ENCODE data around the gene MTHFSD. TPM values are rescaled to one million over a fixed set of nuclear protein-coding genes. Genes with fewer than 3 reads are reported as not detected.
A peak's percentile ranks its signal among the peaks of the same experiment; 100 is the strongest.

The MTHFSD gene
- total and polyA plus RNA-seq, 2 of the 8 experiments (the other 6 are each of a cell fraction or from before 2014, with no cell fraction given) = 7.1 to 9.8 TPM

DNA sequence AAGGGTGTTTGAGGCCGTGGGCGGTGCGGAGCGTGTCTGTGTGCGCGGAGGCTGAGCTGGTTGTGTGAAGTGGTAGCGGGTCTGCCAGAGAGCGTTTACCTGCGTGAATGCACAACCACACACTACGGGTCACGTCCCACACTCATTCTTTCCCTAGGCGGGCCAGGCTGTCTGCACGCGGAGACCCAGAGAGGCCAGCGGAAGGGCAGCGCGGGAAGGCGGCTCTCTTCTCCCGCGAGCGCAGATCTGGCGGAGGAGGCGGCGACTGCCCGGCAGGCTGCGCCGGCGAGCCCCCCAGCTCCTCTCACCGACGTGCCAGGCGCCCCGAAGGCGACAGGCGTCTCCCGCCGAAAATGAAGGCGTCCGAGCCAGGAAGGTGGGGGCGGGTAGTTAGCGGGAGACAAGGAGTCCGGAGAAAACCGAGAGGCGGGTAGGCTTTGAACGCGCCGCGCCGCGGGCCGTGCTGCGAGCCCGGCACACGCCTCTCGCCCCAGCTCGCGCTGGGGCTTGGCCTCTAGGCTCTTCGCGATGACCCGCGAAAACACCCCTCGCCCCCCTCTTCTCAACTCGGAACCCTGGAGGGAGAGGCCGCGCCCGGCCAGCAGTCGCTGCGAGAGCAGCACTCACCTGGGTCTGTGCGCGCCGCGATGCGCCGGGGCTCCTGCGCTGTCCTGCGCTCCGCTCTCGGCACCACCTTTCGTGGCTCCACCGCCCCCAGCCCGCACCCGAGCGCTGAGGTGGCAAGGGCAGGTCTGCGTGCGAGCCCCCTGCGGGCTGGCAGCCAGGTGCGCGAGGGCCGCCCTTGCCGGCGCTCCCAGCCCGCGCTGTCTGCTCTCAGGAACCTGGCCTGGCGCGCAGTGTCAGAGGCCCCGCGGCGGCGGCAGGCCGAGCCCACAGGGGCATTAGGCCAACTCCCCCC is 46.7 kb downstream of the MTHFSD start (continued):
- TF ChIP-seq, protein P1, sequence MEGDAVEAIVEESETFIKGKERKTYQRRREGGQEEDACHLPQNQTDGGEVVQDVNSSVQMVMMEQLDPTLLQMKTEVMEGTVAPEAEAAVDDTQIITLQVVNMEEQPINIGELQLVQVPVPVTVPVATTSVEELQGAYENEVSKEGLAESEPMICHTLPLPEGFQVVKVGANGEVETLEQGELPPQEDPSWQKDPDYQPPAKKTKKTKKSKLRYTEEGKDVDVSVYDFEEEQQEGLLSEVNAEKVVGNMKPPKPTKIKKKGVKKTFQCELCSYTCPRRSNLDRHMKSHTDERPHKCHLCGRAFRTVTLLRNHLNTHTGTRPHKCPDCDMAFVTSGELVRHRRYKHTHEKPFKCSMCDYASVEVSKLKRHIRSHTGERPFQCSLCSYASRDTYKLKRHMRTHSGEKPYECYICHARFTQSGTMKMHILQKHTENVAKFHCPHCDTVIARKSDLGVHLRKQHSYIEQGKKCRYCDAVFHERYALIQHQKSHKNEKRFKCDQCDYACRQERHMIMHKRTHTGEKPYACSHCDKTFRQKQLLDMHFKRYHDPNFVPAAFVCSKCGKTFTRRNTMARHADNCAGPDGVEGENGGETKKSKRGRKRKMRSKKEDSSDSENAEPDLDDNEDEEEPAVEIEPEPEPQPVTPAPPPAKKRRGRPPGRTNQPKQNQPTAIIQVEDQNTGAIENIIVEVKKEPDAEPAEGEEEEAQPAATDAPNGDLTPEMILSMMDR (IDR thresholded peaks at IDR 0.05; ENCODE audit: control extremely low read depth in 1 of 3, insufficient read depth in 1 of 3, low read depth in 1 of 3, low read length in 3 of 3) = no peak
- TF ChIP-seq GABPA (IDR thresholded peaks at IDR 0.05; ENCODE audit: borderline replicate concordance, insufficient read depth, low read length) = 0 out of 2 replicates have a peak, but pooled peaks have one; percentile 18
- peak; percentile 98 for TF ChIP-seq CTBP2 (IDR thresholded peaks at IDR 0.05; ENCODE audit: borderline replicate concordance, insufficient read depth, insufficient read length, low read length)
- TF ChIP-seq, protein P2, sequence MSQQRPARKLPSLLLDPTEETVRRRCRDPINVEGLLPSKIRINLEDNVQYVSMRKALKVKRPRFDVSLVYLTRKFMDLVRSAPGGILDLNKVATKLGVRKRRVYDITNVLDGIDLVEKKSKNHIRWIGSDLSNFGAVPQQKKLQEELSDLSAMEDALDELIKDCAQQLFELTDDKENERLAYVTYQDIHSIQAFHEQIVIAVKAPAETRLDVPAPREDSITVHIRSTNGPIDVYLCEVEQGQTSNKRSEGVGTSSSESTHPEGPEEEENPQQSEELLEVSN (IDR thresholded peaks at IDR 0.05) = peak; percentile 82
- TF ChIP-seq RNF2 (IDR thresholded peaks at IDR 0.05; ENCODE audit: borderline replicate concordance, low read depth, low read length, missing control alignments, poor library complexity, severe bottlenecking) = peak; percentile 56
- peak; percentile 70 for TF ChIP-seq KDM4A (IDR thresholded peaks at IDR 0.05; ENCODE audit: low read depth, low read length, severe bottlenecking)

All from H1 (cell line).